Astrocyte (in vitro differentiated cells and primary cell): Measurements from ENCODE around the gene CELSR3. TPM values are rescaled to one million over a fixed set of nuclear protein-coding genes. Genes with fewer than 3 reads are reported as not detected.

Experiments
- DNase-seq: peaks from one replicate; pipeline ENCODE4 v3.0.0-alpha.2; 2010; ENCODE audit warnings: low read depth
- FAIRE-seq: peaks from 2 replicates; lab custom pipeline; 2011; peaks lifted over from hg19 to GRCh38; lab: Jason Lieb, UNC
- H2AFZ ChIP-seq: 2 replicates; pipeline ENCODE4 v1.6.0; 2012; ENCODE audit warnings: low read depth, low read length, inconsistent platforms
- H3K27ac ChIP-seq: 2 replicates; pipeline ENCODE4 v1.5.1; 2011; ENCODE audit warnings: low read depth, low read length, inconsistent platforms
- H3K27me3 ChIP-seq: 2 replicates; pipeline ENCODE4 v1.6.0; 2011; ENCODE audit warnings: low read length, inconsistent platforms; ENCODE audit not compliant: insufficient read depth
- H3K36me3 ChIP-seq: 2 replicates; pipeline ENCODE4 v1.5.1; 2011; ENCODE audit warnings: low read length, inconsistent platforms; ENCODE audit not compliant: insufficient read depth
- H3K4me1 ChIP-seq: 2 replicates; pipeline ENCODE4 v1.5.1; 2011; ENCODE audit warnings: low read length, inconsistent platforms; ENCODE audit not compliant: insufficient read depth
- H3K4me2 ChIP-seq: 2 replicates; pipeline ENCODE4 v1.6.0; 2012; ENCODE audit warnings: low read length, inconsistent platforms
- H3K4me3 ChIP-seq: 2 replicates; pipeline ENCODE4 v1.5.1; 2011; ENCODE audit warnings: low read depth, mild to moderate bottlenecking, low read length, inconsistent platforms; ENCODE audit not compliant: insufficient read depth
- H3K79me2 ChIP-seq: 2 replicates; pipeline ENCODE4 v1.6.0; 2012; ENCODE audit warnings: mild to moderate bottlenecking, low read length, inconsistent platforms; ENCODE audit not compliant: insufficient read depth
- H3K9ac ChIP-seq: 2 replicates; pipeline ENCODE4 v1.6.0; 2012; ENCODE audit warnings: mild to moderate bottlenecking, low read length, inconsistent platforms
- H3K9me3 ChIP-seq: 2 replicates; pipeline ENCODE4 v1.5.1; 2012; ENCODE audit warnings: low read depth, mild to moderate bottlenecking, low read length, inconsistent platforms; ENCODE audit not compliant: insufficient read depth
- H4K20me1 ChIP-seq: 2 replicates; pipeline ENCODE4 v1.6.0; 2012; ENCODE audit warnings: low read length, inconsistent platforms; ENCODE audit not compliant: insufficient read depth
- H3K27ac Mint-ChIP-seq: one replicate; pipeline ENCODE4 v1.8.0; 2021; ENCODE audit warnings: mild to moderate bottlenecking, mixed read lengths; ENCODE audit not compliant: unreplicated experiment
- H3K27me3 Mint-ChIP-seq: one replicate; pipeline ENCODE4 v1.8.0; 2021; ENCODE audit warnings: low read depth, mixed read lengths; ENCODE audit not compliant: unreplicated experiment
- H3K36me3 Mint-ChIP-seq: one replicate; pipeline ENCODE4 v1.8.0; 2021; ENCODE audit warnings: low read depth, mixed read lengths; ENCODE audit not compliant: unreplicated experiment
- H3K4me1 Mint-ChIP-seq: one replicate; pipeline ENCODE4 v1.8.0; 2021; ENCODE audit warnings: low read depth, mixed read lengths; ENCODE audit not compliant: unreplicated experiment
- H3K4me3 Mint-ChIP-seq: one replicate; pipeline ENCODE4 v1.8.0; 2021; ENCODE audit warnings: mild to moderate bottlenecking, moderate library complexity, mixed read lengths; ENCODE audit not compliant: unreplicated experiment
- H3K9me3 Mint-ChIP-seq: one replicate; pipeline ENCODE4 v1.8.0; 2021; ENCODE audit warnings: mild to moderate bottlenecking, mixed read lengths; ENCODE audit not compliant: unreplicated experiment
- EZH2 ChIP-seq: IDR thresholded peaks from 2 replicates; pipeline ENCODE4 v1.6.1; 2012; ENCODE audit warnings: mild to moderate bottlenecking, low read length, inconsistent platforms; ENCODE audit not compliant: insufficient read depth
- total RNA-seq: library from RNA; stranded (reverse); gene quantifications from 2 replicates; pipeline ENCODE4 v1.2.1, GENCODE V29; 2021
- TF ChIP-seq, protein P1 (sequence below): IDR thresholded peaks from 2 replicates; pipeline ENCODE4 v1.5.1; 2011; ENCODE audit warnings: low read depth, mild to moderate bottlenecking, inconsistent platforms, low read length, moderate library complexity; ENCODE audit not compliant: insufficient read depth

CELSR3 gene
- total RNA-seq, 1 donor from 2014 or later: 8.6 TPM

DNA sequence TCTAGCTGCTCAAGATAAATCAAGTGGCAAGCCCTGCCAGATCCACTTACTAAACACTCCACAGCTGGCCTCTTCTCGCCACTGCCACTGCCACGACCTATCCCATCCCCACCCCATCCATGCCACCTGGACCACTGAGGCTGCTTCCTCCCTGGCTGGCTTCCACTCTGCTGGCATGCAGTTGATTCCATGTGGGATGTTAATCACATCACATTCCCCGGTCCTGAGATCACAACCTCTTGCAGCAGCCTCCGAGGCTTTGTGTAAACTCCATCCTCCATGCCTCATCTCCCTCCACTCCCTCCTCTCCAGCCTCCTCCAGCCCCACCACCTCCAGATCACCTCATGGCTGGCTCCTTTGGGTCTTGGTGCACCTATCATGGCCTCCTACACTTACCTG is 15.4 kb upstream of the CELSR3 start:
- H3K36me3 ChIP-seq: peaks cover 11% of the 10 kb centered on the region
- no peak overlapping the region for H3K4me3 ChIP-seq
- no peaks in the 10 kb centered on the region for H3K27me3 ChIP-seq
- no peaks in the 10 kb centered on the region for H3K27me3 Mint-ChIP-seq
- H2AFZ ChIP-seq: no peak overlapping the region
- H3K79me2 ChIP-seq: no peaks in the 10 kb centered on the region
- TF ChIP-seq, protein P1, sequence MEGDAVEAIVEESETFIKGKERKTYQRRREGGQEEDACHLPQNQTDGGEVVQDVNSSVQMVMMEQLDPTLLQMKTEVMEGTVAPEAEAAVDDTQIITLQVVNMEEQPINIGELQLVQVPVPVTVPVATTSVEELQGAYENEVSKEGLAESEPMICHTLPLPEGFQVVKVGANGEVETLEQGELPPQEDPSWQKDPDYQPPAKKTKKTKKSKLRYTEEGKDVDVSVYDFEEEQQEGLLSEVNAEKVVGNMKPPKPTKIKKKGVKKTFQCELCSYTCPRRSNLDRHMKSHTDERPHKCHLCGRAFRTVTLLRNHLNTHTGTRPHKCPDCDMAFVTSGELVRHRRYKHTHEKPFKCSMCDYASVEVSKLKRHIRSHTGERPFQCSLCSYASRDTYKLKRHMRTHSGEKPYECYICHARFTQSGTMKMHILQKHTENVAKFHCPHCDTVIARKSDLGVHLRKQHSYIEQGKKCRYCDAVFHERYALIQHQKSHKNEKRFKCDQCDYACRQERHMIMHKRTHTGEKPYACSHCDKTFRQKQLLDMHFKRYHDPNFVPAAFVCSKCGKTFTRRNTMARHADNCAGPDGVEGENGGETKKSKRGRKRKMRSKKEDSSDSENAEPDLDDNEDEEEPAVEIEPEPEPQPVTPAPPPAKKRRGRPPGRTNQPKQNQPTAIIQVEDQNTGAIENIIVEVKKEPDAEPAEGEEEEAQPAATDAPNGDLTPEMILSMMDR: no peak
- no peak for TF ChIP-seq EZH2
- H3K4me1 ChIP-seq: peaks cover under 1% of the 10 kb centered on the region
- DNase-seq (peak; percentile 42), FAIRE-seq (no peak)
- H3K27ac Mint-ChIP-seq: no peak overlapping the region
- peaks cover under 1% of the 10 kb centered on the region for H3K4me1 Mint-ChIP-seq
- no peaks in the 10 kb centered on the region for H3K9me3 ChIP-seq
- no peak overlapping the region for H3K9ac ChIP-seq
- no peaks in the 10 kb centered on the region for H4K20me1 ChIP-seq
- H3K9me3 Mint-ChIP-seq: no peaks in the 10 kb centered on the region
- peaks cover 46% of the 10 kb centered on the region for H3K36me3 Mint-ChIP-seq
- no peak overlapping the region for H3K27ac ChIP-seq
- no peak overlapping the region for H3K4me3 Mint-ChIP-seq
- no peak overlapping the region for H3K4me2 ChIP-seq

DNA sequence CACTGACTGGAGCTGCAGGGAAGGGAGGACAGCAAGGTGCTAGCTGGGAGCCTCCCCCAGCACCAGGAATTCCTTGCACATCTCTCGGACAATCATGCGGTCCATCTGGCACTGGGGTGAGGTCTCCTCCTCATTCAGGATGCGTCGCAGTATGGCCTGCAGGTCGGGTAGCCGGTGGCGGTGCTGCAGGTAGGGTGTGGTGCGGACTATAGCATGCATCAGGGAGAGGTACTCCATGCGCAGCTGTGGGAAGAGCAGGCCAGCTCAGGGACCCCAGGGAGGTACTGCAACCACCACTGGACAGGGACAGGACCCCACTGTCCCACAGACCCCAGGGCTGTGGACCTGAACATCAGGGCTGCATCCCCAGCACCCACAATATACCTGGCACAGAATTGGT is 11.8 kb upstream of the CELSR3 start:
- no peaks in the 10 kb centered on the region for H3K4me1 ChIP-seq
- no peak overlapping the region for H2AFZ ChIP-seq
- Mint-ChIP-seq H3K4me1 (no peaks in the 10 kb centered on the region), H3K36me3 (peaks cover 41% of the 10 kb centered on the region), H3K4me3 (no peak overlapping the region), H3K9me3 (no peaks in the 10 kb centered on the region), H3K27ac (no peak overlapping the region), H3K27me3 (no peaks in the 10 kb centered on the region)
- H3K79me2 ChIP-seq: no peaks in the 10 kb centered on the region
- no peak overlapping the region for H3K4me2 ChIP-seq
- TF ChIP-seq, protein P1: no peak
- no peak for TF ChIP-seq EZH2
- peaks cover under 1% of the 10 kb centered on the region for H3K36me3 ChIP-seq
- no peaks in the 10 kb centered on the region for H3K9me3 ChIP-seq
- no peak overlapping the region for H3K9ac ChIP-seq
- no peaks in the 10 kb centered on the region for H3K27me3 ChIP-seq
- FAIRE-seq (no peak), DNase-seq (no peak)
- no peaks in the 10 kb centered on the region for H4K20me1 ChIP-seq
- no peak overlapping the region for H3K27ac ChIP-seq
- H3K4me3 ChIP-seq: no peak overlapping the region

DNA sequence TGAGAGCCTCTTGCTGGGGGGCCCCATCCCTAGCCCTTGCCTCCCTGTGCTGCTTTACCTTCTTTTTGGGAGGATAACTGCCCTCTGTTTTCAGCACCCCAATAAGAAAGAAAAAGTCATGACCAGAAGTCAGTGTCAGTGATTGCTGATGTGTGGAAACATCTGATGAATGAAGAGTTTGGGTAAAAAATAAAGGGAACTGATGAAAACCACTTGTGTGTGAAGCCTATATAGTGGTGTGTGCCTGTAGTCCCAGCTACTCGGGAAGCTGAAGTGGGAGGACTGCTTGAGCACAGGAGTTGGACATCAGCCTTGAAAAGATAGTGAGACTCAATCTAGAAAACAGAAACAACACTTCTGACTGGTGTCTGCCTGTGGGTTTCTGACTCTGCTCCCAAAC is 9.8 kb upstream of the CELSR3 start:
- H2AFZ ChIP-seq: no peak overlapping the region
- Mint-ChIP-seq H3K36me3 (peaks cover 28% of the 10 kb centered on the region), H3K27ac (no peak overlapping the region), H3K27me3 (no peaks in the 10 kb centered on the region), H3K9me3 (no peaks in the 10 kb centered on the region), H3K4me3 (no peak overlapping the region), H3K4me1 (no peaks in the 10 kb centered on the region)
- DNase-seq (no peak), FAIRE-seq (no peak)
- no peak overlapping the region for H3K9ac ChIP-seq
- H3K27ac ChIP-seq: no peak overlapping the region
- H3K4me2 ChIP-seq: no peak overlapping the region
- no peaks in the 10 kb centered on the region for H3K79me2 ChIP-seq
- H3K4me3 ChIP-seq: no peak overlapping the region
- no peaks in the 10 kb centered on the region for H3K4me1 ChIP-seq
- no peaks in the 10 kb centered on the region for H3K9me3 ChIP-seq
- H3K27me3 ChIP-seq: no peaks in the 10 kb centered on the region
- TF ChIP-seq EZH2: no peak
- TF ChIP-seq, protein P1: no peak
- H4K20me1 ChIP-seq: no peaks in the 10 kb centered on the region
- H3K36me3 ChIP-seq: no peaks in the 10 kb centered on the region
